Vagina (tissue), 2 donors: ENCODE data around the gene SLC6A13.

Experiments used
- CTCF ChIP-seq, 3 experiments: fragments of 450-650 bp in 2 of 3; fragments of 200-600 bp in 1 of 3; sonication (generic) in 1 of 3; IDR thresholded peaks; one replicate each; pipeline ENCODE4 v1.5.1; 2017 to 2019; ENCODE audit warnings: antibody characterized with exemption in 3 of 3, mild to moderate bottlenecking in 2 of 3, moderate library complexity in 2 of 3
- POLR2A ChIP-seq, 2 donors: fragments of 450-650 bp; IDR thresholded peaks; one replicate each; pipeline ENCODE4 v1.6.1; 2017; ENCODE audit warnings: antibody characterized with exemption in 2 of 2, mild to moderate bottlenecking in 2 of 2, moderate library complexity in 2 of 2
- POLR2AphosphoS5 ChIP-seq, 2 donors: sonication (generic); formaldehyde crosslinking; IDR thresholded peaks; one replicate each; pipeline ENCODE4 v1.9.0; 2017; ENCODE audit warnings: antibody characterized with exemption in 2 of 2, mild to moderate bottlenecking in 2 of 2, low read depth in 1 of 2; ENCODE audit not compliant: insufficient read depth in 1 of 2

DNA sequence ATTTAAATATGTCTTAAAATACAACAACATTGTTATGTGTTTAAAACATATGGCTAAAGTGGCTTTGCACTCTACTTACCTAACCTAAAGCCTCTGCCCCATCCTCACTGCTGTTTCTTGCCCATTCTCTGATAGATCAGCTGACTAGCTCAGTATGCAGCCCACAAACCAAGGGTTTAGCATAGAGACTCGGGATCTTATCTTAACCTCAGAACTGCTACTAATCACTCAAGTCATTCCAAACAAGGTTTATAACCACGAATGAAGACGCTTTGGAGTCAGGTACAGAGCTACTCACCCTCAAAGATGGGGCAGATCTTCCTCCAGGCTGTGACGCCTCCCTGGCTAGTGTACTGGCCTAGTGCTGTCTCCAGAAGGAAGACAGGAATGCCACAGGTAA is 19.3 kb downstream of the SLC6A13 start:
- TF ChIP-seq CTCF (IDR thresholded peaks at IDR 0.05) (no peak), POLR2A (IDR thresholded peaks at IDR 0.05) (no peak), POLR2AphosphoS5 (IDR thresholded peaks at IDR 0.05; ENCODE audit: insufficient read depth in 1 of 2, low read depth in 1 of 2) (no peak)
